NCI-H2107 treated with DMSO at 0.1 percent for 48 hours (cell line): Measurements from ENCODE around the gene CYP39A1.

ENCODE experiments used
- DNase-seq: peaks from one replicate; lab custom pipeline; 2025; ENCODE audit not compliant: unreplicated experiment; lab: John Stamatoyannopoulos, UW

Gene CYP39A1

GRCh38 chr6:46592046-46592445 lies 60.6 kb downstream of the CYP39A1 start:
- DNase-seq: no peak

- no peak for DNase-seq
Observed at GRCh38 chr6:46590765-46591164, 61.9 kb downstream of the CYP39A1 start.

GRCh38 chr6:46586906-46587305 lies 65.7 kb downstream of the CYP39A1 start:
- no peak for DNase-seq

GRCh38 chr6:46584586-46584985 lies 68.0 kb downstream of the CYP39A1 start:
- DNase-seq: no peak

- no peak for DNase-seq
Observed at GRCh38 chr6:46583721-46584120, 68.9 kb downstream of the CYP39A1 start.

- no peak for DNase-seq
Observed at GRCh38 chr6:46583081-46583480, 69.5 kb downstream of the CYP39A1 start.

DNA sequence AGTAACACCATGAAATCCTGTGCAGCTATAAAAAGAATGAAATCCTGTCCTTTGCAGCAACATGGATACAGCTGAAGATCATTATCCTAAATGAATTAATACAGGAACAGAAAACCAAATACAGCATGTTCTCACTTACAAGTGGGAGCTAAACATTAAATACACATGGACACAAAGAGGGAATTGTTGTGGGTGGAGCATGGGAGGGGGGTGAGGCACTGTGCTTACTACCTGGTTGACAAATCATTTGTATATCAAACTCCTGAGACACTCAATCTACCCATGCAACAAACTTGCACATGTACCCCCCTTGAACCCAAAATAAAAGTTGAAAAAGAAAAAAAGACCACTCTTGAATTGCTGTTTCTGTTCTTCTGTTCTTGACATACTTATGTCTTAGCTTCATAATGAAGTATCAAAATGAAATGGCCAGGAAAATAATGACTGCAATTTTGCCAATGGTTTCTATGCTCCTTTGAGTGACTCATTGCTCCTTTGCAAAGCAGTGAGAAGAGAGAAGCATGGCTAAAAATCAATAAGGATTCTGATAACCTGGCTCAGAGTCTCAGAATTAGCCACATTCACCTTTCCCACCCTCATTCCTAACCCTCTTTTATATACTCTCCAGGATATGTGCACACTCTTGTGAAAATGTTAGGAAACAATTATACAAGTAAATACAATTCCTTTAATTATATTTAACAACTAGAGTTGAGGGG lies 71.0 kb downstream of the CYP39A1 start:
- DNase-seq: no peak

DNA sequence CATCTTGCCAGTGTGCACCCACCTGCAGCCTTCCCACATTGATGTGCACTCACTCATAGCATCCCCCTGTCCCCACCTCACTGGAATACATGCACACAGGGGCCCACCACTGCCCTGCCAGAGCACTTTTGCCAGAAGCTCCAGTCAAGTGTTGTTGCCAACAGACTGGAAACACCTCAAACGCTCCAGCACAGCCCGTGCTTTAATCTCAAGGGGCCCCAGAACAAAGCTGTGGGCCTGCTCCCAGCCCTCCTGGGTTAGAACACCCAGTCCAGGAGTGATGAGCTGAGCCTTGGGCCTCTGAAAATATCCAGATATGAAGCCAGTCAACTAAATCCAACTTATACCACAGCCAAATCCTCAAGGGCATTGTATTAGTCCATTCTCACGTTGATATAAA lies 77.1 kb downstream of the CYP39A1 start:
- DNase-seq: no peak

DNA sequence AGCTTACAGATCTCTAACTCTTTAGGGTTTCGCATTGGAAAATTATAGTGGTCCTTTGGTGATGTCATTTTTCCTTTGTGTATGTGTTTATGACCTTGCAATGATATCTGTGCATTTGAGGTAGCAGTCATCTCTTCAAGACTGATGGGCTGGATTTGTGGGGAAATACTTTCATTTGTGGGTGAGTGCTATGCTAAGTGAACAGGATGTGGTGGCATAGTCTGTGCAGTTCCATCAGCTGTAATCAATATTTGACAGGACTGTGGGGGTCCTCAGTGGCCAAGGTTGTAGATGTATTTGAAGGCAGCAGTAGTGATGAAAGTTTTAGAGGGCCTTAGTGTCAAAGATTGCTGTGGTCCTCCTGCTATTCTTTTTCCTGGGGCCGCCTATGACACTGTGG lies 79.5 kb downstream of the CYP39A1 start:
- no peak for DNase-seq

GRCh38 chr6:46565531-46565930 lies 87.1 kb downstream of the CYP39A1 start:
- DNase-seq: no peak

GRCh38 chr6:46563924-46564323 lies 88.7 kb downstream of the CYP39A1 start:
- DNase-seq: no peak

DNA sequence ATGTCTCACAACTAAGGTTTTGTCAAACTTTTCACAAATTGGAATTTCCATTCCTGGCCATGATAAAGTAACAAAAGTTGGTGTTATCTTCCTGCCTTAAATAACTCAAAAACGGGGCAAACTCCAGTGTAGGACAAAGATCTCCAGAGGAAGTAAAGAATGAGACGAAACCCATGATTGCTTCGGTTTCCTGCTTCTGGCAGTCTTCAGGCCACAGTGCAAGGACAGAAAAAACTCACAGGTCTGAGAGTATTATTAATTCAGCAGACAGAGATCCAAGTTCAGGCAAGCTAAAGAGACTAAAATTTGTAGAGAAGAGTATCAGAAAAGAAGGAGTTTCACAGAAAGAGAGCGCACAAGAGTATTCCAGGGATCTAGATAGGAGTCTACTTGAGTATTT lies 96.6 kb downstream of the CYP39A1 start:
- DNase-seq: no peak

DNA sequence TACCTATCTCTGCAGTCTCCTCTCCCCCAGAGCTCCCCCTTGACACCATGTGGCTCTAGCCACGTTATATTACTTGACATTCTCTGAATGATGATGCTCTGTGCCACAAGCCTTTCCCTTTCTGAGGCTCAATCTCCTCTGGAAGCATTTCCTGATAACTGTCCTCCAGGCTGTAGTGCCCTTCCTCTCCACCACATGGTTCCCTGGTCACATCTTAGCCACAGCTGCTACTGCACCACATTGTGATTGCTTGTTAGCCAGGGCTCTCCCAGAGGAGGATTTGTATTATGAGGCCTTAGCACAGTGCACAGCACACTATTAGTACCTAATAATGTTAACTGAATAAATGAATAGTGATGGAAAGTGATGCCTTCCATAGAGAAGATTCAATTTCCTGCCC lies 97.5 kb downstream of the CYP39A1 start:
- DNase-seq: no peak

GRCh38 chr6:46549155-46549554 lies 103.5 kb downstream of the CYP39A1 start:
- DNase-seq: no peak

DNA sequence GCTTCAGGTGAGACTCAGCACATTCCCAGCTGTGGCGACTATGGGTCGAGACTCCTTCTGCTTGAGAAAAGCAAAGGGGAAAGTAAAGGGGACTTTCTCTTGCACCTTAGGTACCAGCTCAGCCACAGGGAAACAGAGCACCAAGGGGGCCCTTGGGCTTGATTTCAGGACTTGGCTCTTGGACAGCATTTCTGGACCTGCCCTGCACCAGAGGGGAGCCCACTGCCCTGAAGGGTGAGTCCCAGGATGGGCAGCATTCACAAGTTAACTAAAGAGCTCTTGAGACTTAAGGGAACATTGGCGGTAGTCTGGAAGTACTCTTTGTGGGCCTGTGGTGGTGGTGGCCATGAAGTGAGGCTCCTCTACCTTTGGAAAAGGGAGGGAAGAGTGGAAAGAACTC lies 111.1 kb downstream of the CYP39A1 start:
- DNase-seq: no peak

GRCh38 chr6:46539866-46540265 lies 112.8 kb downstream of the CYP39A1 start:
- no peak for DNase-seq

DNA sequence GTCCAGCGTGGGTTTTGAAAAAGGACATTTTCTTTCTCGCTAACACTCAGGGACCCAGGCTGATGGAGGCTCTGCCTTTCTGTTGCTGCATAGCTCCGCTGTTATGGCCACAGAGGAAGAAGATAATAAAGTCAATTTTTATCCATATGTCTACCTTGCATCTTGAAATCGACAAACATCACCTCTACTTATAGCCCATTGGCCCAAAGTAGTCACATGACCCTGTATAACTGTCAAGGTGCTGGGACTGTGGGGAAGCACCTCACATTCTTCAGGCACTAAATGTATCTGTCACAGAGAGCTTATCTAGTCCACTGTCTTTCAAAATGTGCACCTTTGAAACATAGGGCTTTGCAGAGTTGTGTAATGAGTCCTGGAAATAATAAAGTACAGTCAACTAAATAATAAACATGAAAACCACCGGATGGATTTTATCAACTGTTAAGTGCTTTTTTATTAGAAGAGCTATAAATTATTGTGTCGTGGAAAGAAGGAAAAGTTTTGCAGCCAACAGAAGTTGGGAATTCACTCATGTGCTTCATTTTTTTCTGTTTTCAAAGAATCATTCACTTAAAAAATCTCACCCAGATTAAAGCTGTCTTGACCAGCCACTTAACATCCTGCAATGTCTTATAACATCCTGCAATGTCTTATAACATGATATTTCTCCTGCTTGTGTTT lies 113.7 kb downstream of the CYP39A1 start:
- no peak for DNase-seq

GRCh38 chr6:46530896-46531295 lies 121.7 kb downstream of the CYP39A1 start:
- no peak for DNase-seq

GRCh38 chr6:46528961-46529750 lies 123.5 kb downstream of the CYP39A1 start:
- no peak for DNase-seq

- no peak for DNase-seq
Observed at GRCh38 chr6:46526607-46527006, 126.0 kb downstream of the CYP39A1 start.

GRCh38 chr6:46525583-46525982 lies 127.0 kb downstream of the CYP39A1 start:
- DNase-seq: no peak

- no peak for DNase-seq
Observed at GRCh38 chr6:46521464-46521971, 131.1 kb downstream of the CYP39A1 start.
